Esophagus (tissue), 2 donors: ENCODE results near the gene CDY2B. TPM values are rescaled to one million over a fixed set of nuclear protein-coding genes. Genes with fewer than 3 reads are reported as not detected.
"Not testable (repeated sequence)": the region's sequence is repeated elsewhere in the genome, so short reads cannot be mapped to it uniquely, and the experiment has no call there.

ENCODE experiments used
- H3K27ac ChIP-seq, 2 donors: one replicate each; pipeline ENCODE4 v1.5.1; 2013; ENCODE audit warnings: low read depth in 2 of 2, mild to moderate bottlenecking in 2 of 2, inconsistent platforms in 1 of 2, low read length in 1 of 2, moderate library complexity in 1 of 2
- H3K27me3 ChIP-seq, 2 donors: one replicate each; pipeline ENCODE4 v1.6.1; 2013; ENCODE audit warnings: low read length in 2 of 2, control low read depth in 1 of 2, mild to moderate bottlenecking in 1 of 2; ENCODE audit not compliant: insufficient read depth in 2 of 2, control insufficient read depth in 1 of 2
- H3K36me3 ChIP-seq, 2 donors: one replicate each; pipeline ENCODE4 v1.6.1; 2013; ENCODE audit warnings: low read length in 1 of 2; ENCODE audit not compliant: control insufficient read depth in 2 of 2, insufficient read depth in 2 of 2
- H3K4me1 ChIP-seq, 2 donors: one replicate each; pipeline ENCODE4 v1.6.1; 2013; ENCODE audit warnings: low read length in 1 of 2; ENCODE audit not compliant: control insufficient read depth in 2 of 2, insufficient read depth in 2 of 2
- H3K4me3 ChIP-seq, 2 donors: one replicate each; pipeline ENCODE4 v1.5.1; 2013; ENCODE audit warnings: low read length in 2 of 2, mild to moderate bottlenecking in 2 of 2, low read depth in 1 of 2, moderate library complexity in 1 of 2
- H3K9me3 ChIP-seq, 2 donors: one replicate each; pipeline ENCODE4 v1.6.1; 2013; ENCODE audit warnings: mild to moderate bottlenecking in 2 of 2, low read depth in 1 of 2, low read length in 1 of 2, moderate library complexity in 1 of 2; ENCODE audit not compliant: control insufficient read depth in 2 of 2, insufficient read depth in 1 of 2
- WGBS, 2 donors: extraction: QIAGEN DNeasy Blood & Tissue Kit; methylation state at CpG; one replicate each; pipeline ENCODE4 v1.1.7; 2013; 5-methylcytosine and 5-hydroxymethylcytosine counted together
- polyA plus RNA-seq, 2 donors: library from polyadenylated mRNA; stranded (reverse); fragments of 200-250 nt; gene quantifications; one replicate each; pipeline ENCODE4 v1.2.3, GENCODE V29; 2013
- donor health status: healthy with polysubstance abuse.
- donor health status: Bipolar disorder and iron deficiency.

Gene CDY2B, protein sequence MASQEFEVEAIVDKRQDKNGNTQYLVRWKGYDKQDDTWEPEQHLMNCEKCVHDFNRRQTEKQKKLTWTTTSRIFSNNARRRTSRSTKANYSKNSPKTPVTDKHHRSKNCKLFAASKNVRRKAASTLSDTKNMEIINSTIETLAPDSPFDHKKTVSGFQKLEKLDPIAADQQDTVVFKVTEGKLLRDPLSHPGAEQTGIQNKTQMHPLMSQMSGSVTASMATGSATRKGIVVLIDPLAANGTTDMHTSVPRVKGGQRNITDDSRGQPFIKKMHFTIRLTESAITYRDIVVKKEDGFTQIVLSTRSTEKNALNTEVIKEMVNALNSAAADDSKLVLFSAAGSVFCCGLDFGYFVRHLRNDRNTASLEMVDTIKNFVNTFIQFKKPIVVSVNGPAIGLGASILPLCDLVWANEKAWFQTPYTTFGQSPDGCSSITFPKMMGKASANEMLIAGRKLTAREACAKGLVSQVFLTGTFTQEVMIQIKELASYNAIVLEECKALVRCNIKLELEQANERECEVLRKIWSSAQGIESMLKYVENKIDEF
- polyA plus RNA-seq, result not detected

DNA sequence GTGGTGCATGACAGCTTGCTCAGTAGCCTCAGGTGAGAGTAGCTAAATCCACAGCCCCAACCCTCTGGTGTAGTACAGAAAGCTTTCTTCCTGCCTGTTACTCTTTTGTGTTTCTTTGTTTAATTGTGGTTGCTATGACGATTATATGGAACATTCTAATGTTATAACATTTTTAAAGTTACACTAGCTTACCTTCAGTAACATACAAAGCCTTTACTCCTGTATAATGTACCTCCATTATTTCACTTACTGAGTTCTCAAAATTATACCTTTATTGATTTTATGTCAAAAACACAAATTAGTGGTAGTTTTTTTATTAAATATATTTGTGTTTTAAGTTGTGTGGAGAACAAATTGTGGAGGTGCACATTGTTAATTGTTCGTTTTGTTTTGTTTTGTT lies at the start of gene CDY2B:
Gene CDY2B (minus strand): TSS at position 101 of the 400 bp plus-strand sequence. CDS start 328 bp downstream, outside the sequence.
- H3K9me3 ChIP-seq, H3K27me3 ChIP-seq, H3K27ac ChIP-seq, H3K4me1 ChIP-seq, H3K4me3 ChIP-seq, H3K36me3 ChIP-seq: not testable (repeated sequence)
- no CpG with 5 or more reads among the region's 2 CpGs for WGBS, 2 donors

DNA sequence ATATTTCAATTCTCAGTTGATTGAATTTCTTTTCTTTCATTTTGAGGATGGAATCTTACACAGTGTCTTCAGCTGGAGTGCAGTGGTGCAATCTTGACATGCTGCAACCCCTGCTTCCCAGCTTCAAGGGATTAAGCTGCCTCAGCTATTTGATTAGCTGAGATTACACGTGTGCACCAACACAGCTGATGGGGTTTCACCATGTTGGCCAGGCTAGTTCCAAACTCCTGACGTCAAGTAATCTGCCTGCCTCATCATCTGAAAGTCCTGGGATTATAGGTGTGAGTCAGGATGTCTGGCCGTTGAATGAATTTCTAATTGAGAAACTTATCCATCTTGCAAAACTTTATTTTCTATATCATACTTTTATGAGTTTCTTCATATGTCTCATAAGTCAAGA lies 28.0 kb upstream of the CDY2B start:
- no CpG with 5 or more reads among the region's 3 CpGs for WGBS, 2 donors

DNA sequence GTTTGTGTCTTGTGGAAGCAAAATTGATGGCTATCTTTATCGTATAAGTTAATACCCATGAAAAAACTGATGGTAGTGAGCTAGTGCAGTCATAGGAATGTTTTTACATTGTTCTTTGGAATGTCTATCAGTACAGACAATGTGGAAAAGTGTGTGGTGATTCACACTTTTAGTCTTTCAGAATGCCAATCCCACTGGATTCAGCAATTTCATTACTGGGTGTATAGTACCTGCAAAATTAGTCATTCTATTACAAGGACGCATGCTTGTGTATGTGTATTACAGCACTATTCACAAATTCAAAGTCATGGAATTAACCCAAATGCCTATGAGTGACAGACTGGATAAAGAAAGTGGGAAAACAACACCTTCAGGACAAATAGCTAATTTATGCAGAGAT lies 27.3 kb upstream of the CDY2B start:
- H3K9me3 ChIP-seq, H3K27ac ChIP-seq, H3K36me3 ChIP-seq, H3K4me3 ChIP-seq, H3K4me1 ChIP-seq, H3K27me3 ChIP-seq: not testable (repeated sequence)
- WGBS, 2 donors, result no CpG with 5 or more reads among the region's 2 CpGs

More for the DNA sequence above, 28.0 kb upstream of the CDY2B start:
- H3K27ac ChIP-seq, H3K4me1 ChIP-seq, H3K9me3 ChIP-seq, H3K4me3 ChIP-seq, H3K27me3 ChIP-seq, H3K36me3 ChIP-seq: not testable (repeated sequence)

DNA sequence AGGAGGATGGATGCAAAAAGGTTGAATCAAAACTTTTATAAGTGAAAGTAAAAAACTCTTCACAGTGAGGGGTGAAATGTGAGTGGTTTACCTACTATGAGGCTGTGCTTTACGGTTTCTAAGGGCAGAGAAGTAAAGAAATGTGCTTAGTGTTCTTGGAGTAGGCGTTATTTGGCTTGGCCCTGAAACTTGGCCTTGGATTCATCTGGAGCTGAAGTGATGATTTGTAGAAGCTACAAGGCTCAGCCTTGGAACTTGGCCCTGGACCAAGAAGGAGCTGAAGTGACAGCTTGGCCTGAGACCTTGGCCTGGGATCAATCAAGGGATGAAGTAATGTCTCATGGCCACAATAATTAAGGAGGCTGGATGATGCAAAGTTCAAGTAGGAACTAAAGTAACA lies 1.7 kb upstream of the CDY2B start:
- not testable (repeated sequence) for H3K27me3 ChIP-seq, H3K4me3 ChIP-seq, H3K27ac ChIP-seq, H3K4me1 ChIP-seq, H3K36me3 ChIP-seq, H3K9me3 ChIP-seq
- WGBS, 2 donors, result no CpG with 5 or more reads among the region's 2 CpGs

DNA sequence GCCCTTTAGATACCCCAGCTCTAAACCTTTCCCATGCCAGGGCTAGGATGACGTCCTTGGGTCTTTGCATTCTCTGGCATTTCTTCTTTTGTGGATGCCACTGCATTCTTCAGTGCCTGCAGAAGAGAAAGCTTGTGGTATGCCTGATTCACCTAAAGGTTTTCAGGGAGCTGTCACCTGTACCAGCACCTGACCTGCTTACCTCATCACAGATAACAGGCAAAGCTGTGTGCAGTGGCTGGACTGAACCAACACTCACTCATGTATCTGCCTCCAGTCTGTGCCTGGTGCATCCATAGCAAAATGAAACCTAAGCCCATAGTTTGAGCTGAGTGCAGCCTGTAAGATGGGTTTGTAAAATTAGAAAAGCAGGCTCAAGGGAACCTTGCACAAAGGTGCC lies 3.3 kb downstream of the CDY2B start:
- not testable (repeated sequence) for H3K4me1 ChIP-seq, H3K36me3 ChIP-seq, H3K4me3 ChIP-seq, H3K27ac ChIP-seq, H3K9me3 ChIP-seq, H3K27me3 ChIP-seq
- no CpG with 5 or more reads among the region's 1 CpG for WGBS, 2 donors

DNA sequence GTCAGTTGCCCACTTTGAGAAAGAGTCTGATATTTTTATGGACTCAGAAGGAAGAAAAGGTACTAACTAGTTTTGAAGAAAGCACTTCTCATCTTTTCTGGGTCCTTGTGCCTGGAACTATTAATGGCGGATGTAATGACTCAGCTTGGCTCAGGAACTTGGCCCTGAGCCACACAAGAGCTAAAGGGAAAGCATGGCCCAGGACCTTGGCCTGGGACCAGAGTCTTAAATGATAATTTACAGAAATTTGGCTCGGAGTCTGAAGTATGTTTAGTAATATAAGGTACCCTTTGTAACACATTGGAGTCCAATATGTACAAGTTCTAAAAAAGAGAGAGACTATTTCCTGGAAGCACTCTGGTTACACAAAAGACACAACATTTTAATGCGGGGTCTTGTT lies 4.6 kb downstream of the CDY2B start:
- H3K27me3 ChIP-seq, H3K4me1 ChIP-seq, H3K9me3 ChIP-seq, H3K27ac ChIP-seq, H3K36me3 ChIP-seq, H3K4me3 ChIP-seq: not testable (repeated sequence)
- WGBS, 2 donors, result no CpG with 5 or more reads among the region's 3 CpGs

DNA sequence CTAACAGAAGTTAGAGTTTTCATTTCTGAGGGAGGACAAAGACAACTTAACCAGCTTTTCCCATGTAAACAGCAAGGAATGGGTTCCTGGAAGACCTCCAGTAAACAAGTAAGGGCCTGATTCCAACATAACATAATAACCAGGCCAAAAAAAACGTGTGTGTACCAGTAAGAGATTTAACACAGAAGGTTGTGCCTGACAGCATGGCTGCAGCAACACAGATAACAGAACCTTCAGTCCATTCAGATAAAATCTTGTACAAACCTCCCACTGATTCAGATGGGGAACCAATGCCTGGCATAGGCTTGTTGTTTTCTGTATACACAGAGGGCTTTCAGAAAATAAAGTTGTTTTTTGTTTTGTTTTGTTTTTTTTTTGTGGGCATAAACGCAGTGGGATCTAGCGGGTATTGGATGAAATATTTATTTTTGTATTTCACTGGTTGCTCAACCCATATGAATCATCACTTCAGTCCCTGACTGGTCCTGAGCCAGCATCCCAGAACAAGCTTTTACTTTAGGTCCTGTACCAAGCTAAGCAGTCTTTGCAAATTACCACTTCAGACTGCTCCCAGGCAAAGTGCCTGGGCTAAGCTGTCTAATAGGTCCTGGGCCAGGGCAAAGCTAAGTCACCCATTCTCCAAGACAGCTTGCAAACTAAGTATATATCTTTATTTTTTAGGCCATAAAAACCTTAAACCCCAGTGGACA lies 8.7 kb downstream of the CDY2B start:
- WGBS, 2 donors, result no CpG with 5 or more reads among the region's 3 CpGs
- not testable (repeated sequence) for H3K27ac ChIP-seq, H3K27me3 ChIP-seq, H3K9me3 ChIP-seq, H3K4me3 ChIP-seq, H3K36me3 ChIP-seq, H3K4me1 ChIP-seq

DNA sequence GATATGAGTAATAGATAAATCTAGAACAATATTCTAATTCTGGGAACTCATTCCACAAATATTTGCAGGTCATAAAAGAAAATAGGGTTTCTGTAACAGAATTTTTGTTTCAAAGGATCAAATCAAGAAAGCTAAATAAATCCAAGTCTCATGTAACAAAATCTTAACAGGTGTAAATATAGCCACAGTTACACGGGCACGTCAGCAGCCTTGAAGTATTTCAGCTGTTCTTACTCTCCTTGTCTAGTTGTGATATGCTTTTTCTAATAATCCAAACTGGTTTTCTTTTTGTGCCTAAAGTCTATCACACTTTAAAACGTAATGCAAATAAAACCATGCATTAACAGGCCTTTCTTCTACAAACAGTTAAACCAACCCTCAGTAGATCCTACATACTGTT lies 9.3 kb downstream of the CDY2B start:
- H3K27ac ChIP-seq, H3K36me3 ChIP-seq, H3K4me3 ChIP-seq, H3K9me3 ChIP-seq, H3K27me3 ChIP-seq, H3K4me1 ChIP-seq: not testable (repeated sequence)
- no CpG with 5 or more reads among the region's 3 CpGs for WGBS, 2 donors

DNA sequence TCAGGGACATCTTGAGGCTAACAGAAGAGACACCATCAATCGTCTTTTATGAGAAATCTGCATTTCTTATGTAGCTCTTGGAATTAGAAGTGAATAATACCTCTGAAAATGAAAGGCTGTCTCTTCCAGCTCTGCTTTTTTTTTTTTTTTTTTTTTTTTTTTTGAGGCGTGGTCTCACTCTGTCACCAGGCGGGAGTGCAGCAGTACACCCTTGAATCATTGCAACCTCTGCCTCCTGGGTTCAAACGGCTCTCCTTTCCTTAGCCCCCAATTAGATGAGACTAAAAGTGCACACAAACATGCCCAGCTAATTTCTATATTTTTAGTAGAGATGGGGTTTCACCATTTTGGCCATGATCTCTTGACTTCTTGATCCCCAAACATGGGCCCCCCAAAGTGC lies 12.2 kb downstream of the CDY2B start:
- no CpG with 5 or more reads among the region's 4 CpGs for WGBS, 2 donors
- not testable (repeated sequence) for H3K36me3 ChIP-seq

DNA sequence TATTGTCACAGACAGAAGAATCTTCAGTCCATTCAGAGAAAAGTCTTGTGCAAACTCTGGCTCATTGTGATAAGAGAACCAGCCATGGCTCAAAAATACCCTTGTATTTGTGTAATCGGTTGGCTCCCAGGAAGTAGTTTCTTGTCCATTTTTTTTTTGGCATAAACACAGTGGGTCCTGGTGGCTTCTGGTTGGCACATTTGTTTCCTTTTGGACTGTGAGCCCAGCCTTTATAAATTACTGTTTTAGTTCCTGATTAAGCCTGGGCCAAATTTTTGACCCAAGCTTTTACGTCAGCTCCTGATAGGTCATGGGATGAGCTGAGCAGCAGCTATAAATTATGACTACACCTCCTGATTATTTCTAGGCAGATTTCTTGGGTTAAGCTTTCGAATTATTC lies 19.4 kb downstream of the CDY2B start:
- H3K4me3 ChIP-seq, H3K27ac ChIP-seq, H3K9me3 ChIP-seq, H3K36me3 ChIP-seq, H3K27me3 ChIP-seq, H3K4me1 ChIP-seq: not testable (repeated sequence)
- no CpG with 5 or more reads among the region's 3 CpGs for WGBS, 2 donors

More for the DNA sequence above, 12.2 kb downstream of the CDY2B start:
- not testable (repeated sequence) for H3K27me3 ChIP-seq, H3K9me3 ChIP-seq, H3K27ac ChIP-seq, H3K4me3 ChIP-seq, H3K4me1 ChIP-seq
